OCI-LY3 (cell line): Measurements from ENCODE around the gene SRGAP1.

Experiments used
- H2AFZ ChIP-seq: fragments of 200-600, 300-600 bp; shearing (Covaris generic); 2 replicates; pipeline ENCODE4 v1.6.0; 2014; ENCODE audit warnings: antibody characterized with exemption, low read depth, low read length
- H3K27ac ChIP-seq: fragments of 200-600, 300-600 bp; sonication (generic); 2 replicates; pipeline ENCODE4 v1.5.1; 2014; ENCODE audit warnings: mild to moderate bottlenecking, low read length, moderate library complexity, mixed read lengths
- H3K27me3 ChIP-seq: fragments of 200-600, 300-600 bp; sonication (generic); 2 replicates; pipeline ENCODE4 v1.6.1; 2014; ENCODE audit warnings: low read depth, low read length, mixed read lengths
- H3K36me3 ChIP-seq: fragments of 200-600, 300-600 bp; sonication (generic); replicated peaks from 2 replicates; pipeline ENCODE3; 2014; ENCODE audit warnings: low read depth, low read length, mixed read lengths
- H3K4me1 ChIP-seq: fragments of 300-600, 200-600 bp; sonication (generic); 2 replicates; pipeline ENCODE4 v1.6.1; 2014; ENCODE audit warnings: low read length, mixed read lengths
- H3K4me2 ChIP-seq: fragments of 200-600, 300-600 bp; sonication (generic); 2 replicates; pipeline ENCODE4 v1.6.1; 2014; ENCODE audit warnings: low read length, mixed read lengths
- H3K4me3 ChIP-seq: fragments of 300-600, 200-600 bp; sonication (generic); 2 replicates; pipeline ENCODE4 v1.5.1; 2014; ENCODE audit warnings: antibody characterized with exemption, mild to moderate bottlenecking, low read length, moderate library complexity
- H3K79me2 ChIP-seq: fragments of 300-600, 200-600 bp; shearing (Covaris generic); 2 replicates; pipeline ENCODE4 v1.6.1; 2014; ENCODE audit warnings: mild to moderate bottlenecking, low read length, mixed read lengths
- H3K9ac ChIP-seq: fragments of 300-600, 200-600 bp; shearing (Covaris generic); 2 replicates; pipeline ENCODE4 v1.6.0; 2014; ENCODE audit warnings: mild to moderate bottlenecking, low read length, moderate library complexity
- H3K9me3 ChIP-seq: fragments of 200-600, 300-600 bp; shearing (Covaris generic); 2 replicates; pipeline ENCODE4 v1.6.1; 2014; ENCODE audit warnings: low read length, mixed read lengths; ENCODE audit not compliant: insufficient read depth
- H4K20me1 ChIP-seq: fragments of 200-600, 300-600 bp; sonication (generic); 2 replicates; pipeline ENCODE4 v1.6.1; 2016; ENCODE audit warnings: low read length, mixed read lengths; ENCODE audit not compliant: insufficient read depth
- CTCF ChIP-seq: fragments of 200-600, 300-600 bp; sonication (generic); IDR thresholded peaks from 2 replicates; pipeline ENCODE4 v1.5.1; 2014; ENCODE audit warnings: antibody characterized with exemption, low read length, low read depth
- EZH2phosphoT487 ChIP-seq: fragments of 200-600 bp; shearing (Covaris generic); IDR thresholded peaks from 2 replicates; pipeline ENCODE4 v1.6.1; 2018; ENCODE audit warnings: antibody characterized with exemption, mixed run types, low read depth

Gene SRGAP1

GRCh38 chr12:63985945-63986344 is 141.4 kb downstream of the SRGAP1 start:
- H3K79me2 ChIP-seq: no peaks in the 10 kb centered on the region
- H3K27me3 ChIP-seq: no peaks in the 10 kb centered on the region
- no peaks in the 10 kb centered on the region for H3K36me3 ChIP-seq
- peaks cover 13% of the 10 kb centered on the region for H3K4me1 ChIP-seq
- 0 out of 2 replicates have a peak overlapping the region, but pooled peaks have one; percentile 1 for H3K4me2 ChIP-seq
- H3K27ac ChIP-seq: no peak overlapping the region
- H4K20me1 ChIP-seq: no peaks in the 10 kb centered on the region
- H2AFZ ChIP-seq: no peak overlapping the region
- TF ChIP-seq EZH2phosphoT487 (no peak), CTCF (no peak)
- H3K9me3 ChIP-seq: no peaks in the 10 kb centered on the region
- H3K4me3 ChIP-seq: no peak overlapping the region
- no peak overlapping the region for H3K9ac ChIP-seq

- H3K79me2 ChIP-seq: no peaks in the 10 kb centered on the region
- no peak overlapping the region for H3K27ac ChIP-seq
These were observed 144.9 kb downstream of the SRGAP1 start for GRCh38 chr12:63989301-63989845.

DNA sequence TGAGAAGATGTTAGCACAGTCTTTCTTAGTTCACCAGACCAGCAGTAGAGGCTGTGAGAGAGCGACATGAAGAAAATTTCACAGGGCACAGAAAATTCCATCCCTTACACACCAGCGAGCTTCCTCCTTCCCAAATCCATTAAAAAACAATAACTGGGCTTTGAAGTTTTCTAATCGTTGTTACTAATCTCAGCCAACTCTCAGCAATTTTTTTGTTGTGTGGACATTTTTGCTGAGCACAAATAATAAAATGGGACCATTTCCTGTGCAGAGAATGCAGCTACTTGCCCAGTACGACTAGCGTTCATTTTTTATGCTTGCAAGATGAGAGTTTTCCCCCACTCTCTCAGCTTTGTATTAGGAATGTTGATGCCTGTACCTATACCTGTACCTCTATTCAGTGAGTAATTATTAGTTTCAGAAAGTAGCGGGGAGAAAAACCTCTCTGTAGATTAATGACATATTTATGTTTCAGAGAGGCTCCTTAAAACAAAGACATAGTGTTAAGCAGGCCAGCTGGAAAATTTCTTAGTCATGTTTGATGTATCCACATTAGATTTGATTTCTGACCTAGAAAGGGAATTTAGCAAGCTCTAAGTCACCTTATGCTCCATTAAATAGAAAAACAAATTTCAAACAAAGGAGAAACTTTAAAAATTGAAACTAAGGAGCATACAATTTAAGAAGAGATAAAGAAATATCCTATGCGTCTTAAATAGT is 146.5 kb downstream of the SRGAP1 start:
- Histone ChIP-seq H3K27me3 (no peaks in the 10 kb centered on the region), H3K36me3 (no peaks in the 10 kb centered on the region), H3K4me1 (peaks cover 13% of the 10 kb centered on the region), H3K9ac (no peak overlapping the region), H3K4me3 (no peak overlapping the region), H3K9me3 (no peaks in the 10 kb centered on the region), H2AFZ (no peak overlapping the region), H3K79me2 (no peaks in the 10 kb centered on the region), H3K27ac (no peak overlapping the region), H4K20me1 (no peaks in the 10 kb centered on the region), H3K4me2 (no peak overlapping the region)
- TF ChIP-seq CTCF: no peak
- no peak for TF ChIP-seq EZH2phosphoT487

More at GRCh38 chr12:63989301-63989845, 144.9 kb downstream of the SRGAP1 start:
- H3K27me3 ChIP-seq: no peaks in the 10 kb centered on the region
- no peak for TF ChIP-seq EZH2phosphoT487
- no peak for TF ChIP-seq CTCF
- no peaks in the 10 kb centered on the region for H4K20me1 ChIP-seq
- no peak overlapping the region for H3K4me3 ChIP-seq
- H3K9ac ChIP-seq: no peak overlapping the region
- no peak overlapping the region for H2AFZ ChIP-seq
- peaks cover 14% of the 10 kb centered on the region for H3K4me1 ChIP-seq
- no peaks in the 10 kb centered on the region for H3K36me3 ChIP-seq
- H3K4me2 ChIP-seq: no peak overlapping the region
- no peaks in the 10 kb centered on the region for H3K9me3 ChIP-seq

- no peak overlapping the region for H3K9ac ChIP-seq
- H3K4me1 ChIP-seq: peaks cover 11% of the 10 kb centered on the region
- no peak overlapping the region; the same call in 1 of the 2 replicates for H2AFZ ChIP-seq
- no peaks in the 10 kb centered on the region for H3K79me2 ChIP-seq
- H4K20me1 ChIP-seq: no peaks in the 10 kb centered on the region
- peak overlapping the region; percentile 29; the same call in 1 of the 2 replicates for H3K4me2 ChIP-seq
- no peak overlapping the region for H3K27ac ChIP-seq
- no peaks in the 10 kb centered on the region for H3K9me3 ChIP-seq
- no peak overlapping the region for H3K4me3 ChIP-seq
- TF ChIP-seq CTCF (no peak), EZH2phosphoT487 (no peak)
- H3K36me3 ChIP-seq: no peaks in the 10 kb centered on the region
- no peaks in the 10 kb centered on the region for H3K27me3 ChIP-seq
These were observed 150.2 kb downstream of the SRGAP1 start for GRCh38 chr12:63994704-63995103.
